Heart left ventricle (tissue), 13 donors: ENCODE results near the gene LPP.

Experiments used
- CTCF ChIP-seq, 12 donors: fragments of 200-600 bp; sonication (generic) in 4 of 12; IDR thresholded peaks; one replicate each; pipeline versions ENCODE4 v1.5.0 to v1.8.0; 2018 to 2022; ENCODE audit warnings: antibody characterized with exemption in 12 of 12, mild to moderate bottlenecking in 5 of 12
- POLR2A ChIP-seq, 2 donors: fragments of 450-650 bp; IDR thresholded peaks; one replicate each; pipeline ENCODE4 v1.6.1; 2017; ENCODE audit warnings: antibody characterized with exemption in 2 of 2, mild to moderate bottlenecking in 2 of 2, moderate library complexity in 2 of 2
- donor health status: ischemic (EF 13 %, LVEDD 7.1; RV severe dilation, severe dysfunction).
- donor health status: DM: no; HTN: yes; CAD: no.
- donor health status: DM: no; HTN: no; CAD: no.
- donor health status: ischemic (EF 25% LVEDD 6.9; RV normal size, moderate dysfunction).
- donor health status: ischemic (EF 25% LVEDD 5.7; RV mildly dilated, moderate dysfunction).
- donor health status: ischemic (EF 35%, LVEDD 5.7; RV mildly dilated, moderate dysfunction).
- donor health status: nonischemic (EF 11% LVEDD 7.7; RV severe dilation, severe dysfunction).
- donor health status: DM: yes; HTN: yes; CAD: no.
- donor health status: PGD.
- donor health status: ischemic (EF 29% LVEDD 5.4; RV normal size, mild dysfunction).
- donor health status: nonischemic (EF 23%, LVEDD 6.1; RV moderate dilation, normal function).

DNA sequence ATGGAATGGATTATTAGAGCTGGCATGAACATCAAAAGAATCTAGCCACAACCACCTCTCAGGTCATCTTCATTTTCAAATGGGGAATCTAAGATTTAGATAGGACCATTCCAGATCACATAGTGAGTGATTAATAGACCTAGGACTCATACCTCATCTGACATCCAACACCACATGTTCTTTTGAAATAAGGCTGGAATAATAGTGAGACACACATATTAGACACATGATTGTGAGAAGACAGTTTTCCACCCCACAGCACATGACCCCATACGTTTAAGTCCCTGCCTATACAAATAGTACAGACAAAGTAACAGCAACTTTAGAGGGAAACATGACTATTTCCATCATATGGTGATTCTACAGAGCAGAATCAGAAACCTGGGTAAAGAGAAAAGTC, 673.1 kb downstream of the LPP start:
- TF ChIP-seq CTCF (IDR thresholded peaks at IDR 0.05) (no peak), POLR2A (IDR thresholded peaks at IDR 0.05) (no peak)
